Mammary epithelial cell (primary cell): Measurements from ENCODE around the gene KCNQ5.

Experiments used
- CTCF ChIP-seq, 2 donors: IDR thresholded peaks in 1 of 2; conservative IDR thresholded peaks in 1 of 2; 2 replicates each; pipeline ENCODE4 v1.5.1; 2011 to 2012; ENCODE audit warnings: inconsistent platforms in 2 of 2, low read length in 2 of 2, mild to moderate bottlenecking in 2 of 2, control low read depth in 1 of 2, low read depth in 1 of 2; ENCODE audit not compliant: insufficient read depth in 1 of 2; ENCODE audit errors: extremely low read depth in 1 of 2
- EZH2 ChIP-seq: IDR thresholded peaks from 2 replicates; pipeline ENCODE4 v1.6.1; 2012; ENCODE audit warnings: low read length, inconsistent platforms, borderline replicate concordance

- no peak for TF ChIP-seq CTCF (conservative IDR thresholded peaks at IDR 0.05 in 1 of 2, IDR thresholded peaks at IDR 0.05 in 1 of 2; ENCODE audit: extremely low read depth in 1 of 2, insufficient read depth in 1 of 2, low read depth in 1 of 2, low read length in 2 of 2)
- no peak for TF ChIP-seq EZH2
These were observed 518.0 kb downstream of the KCNQ5 start for GRCh38 chr6:73139681-73140383.
